Endodermal cell (in vitro differentiated cells): ENCODE results near the gene SMIM43. TPM values are rescaled to one million over a fixed set of nuclear protein-coding genes. Genes with fewer than 3 reads are reported as not detected.

ENCODE experiments used
- DNase-seq: peaks from one replicate; pipeline ENCODE4 v3.0.0-alpha.2; 2017
- H3K27ac ChIP-seq: 2 replicates; pipeline ENCODE4 v1.5.1; 2013; ENCODE audit warnings: mild to moderate bottlenecking, low read depth, low read length, moderate library complexity
- H3K27me3 ChIP-seq: 2 replicates; pipeline ENCODE4 v1.6.1; 2013; ENCODE audit warnings: mild to moderate bottlenecking, low read length, moderate library complexity; ENCODE audit not compliant: insufficient read depth, control insufficient read depth, poor library complexity, severe bottlenecking
- H3K36me3 ChIP-seq: 2 replicates; pipeline ENCODE4 v1.7.0; 2013; ENCODE audit warnings: mild to moderate bottlenecking, low read length, moderate library complexity; ENCODE audit not compliant: control insufficient read depth, insufficient read depth
- H3K4me1 ChIP-seq: one replicate; pipeline ENCODE4 v1.7.0; 2013; ENCODE audit warnings: low read length; ENCODE audit not compliant: control insufficient read depth, insufficient read depth
- H3K4me3 ChIP-seq: 2 replicates; pipeline ENCODE4 v1.5.1; 2013; ENCODE audit warnings: mild to moderate bottlenecking, low read length, moderate library complexity
- H3K9ac ChIP-seq: 2 replicates; pipeline ENCODE4 v1.6.1; 2013; ENCODE audit warnings: mild to moderate bottlenecking, low read length, moderate library complexity; ENCODE audit not compliant: poor library complexity, severe bottlenecking; ENCODE audit errors: extremely low read depth
- H3K9me3 ChIP-seq: 2 replicates; pipeline ENCODE4 v1.6.1; 2013; ENCODE audit warnings: mild to moderate bottlenecking, low read length, moderate library complexity; ENCODE audit not compliant: control insufficient read depth
- H3K27ac Mint-ChIP-seq: 2 replicates; pipeline ENCODE4 v1.8.0; 2020; ENCODE audit warnings: mixed read lengths
- H3K27me3 Mint-ChIP-seq: 2 replicates; pipeline ENCODE4 v1.8.0; 2021; ENCODE audit warnings: mild to moderate bottlenecking, mixed read lengths; ENCODE audit not compliant: insufficient read depth
- H3K36me3 Mint-ChIP-seq: 2 replicates; pipeline ENCODE4 v1.8.0; 2020; ENCODE audit warnings: low read depth, mixed read lengths
- H3K4me1 Mint-ChIP-seq: 2 replicates; pipeline ENCODE4 v1.8.0; 2020; ENCODE audit warnings: mixed read lengths
- H3K4me3 Mint-ChIP-seq: 2 replicates; pipeline ENCODE4 v1.8.0; 2020; ENCODE audit warnings: mild to moderate bottlenecking, moderate library complexity, mixed read lengths
- H3K9me3 Mint-ChIP-seq: 2 replicates; pipeline ENCODE4 v1.8.0; 2020; ENCODE audit warnings: mild to moderate bottlenecking, mixed read lengths
- WGBS, 2 experiments: methylation state at CpG; one replicate each; pipeline versions ENCODE4 v1.1.5 to v1.1.7; 2013; ENCODE audit warnings: missing lambda C conversion rate in 2 of 2, mixed read lengths in 1 of 2; ENCODE audit not compliant: insufficient coverage in 1 of 2, insufficient read length in 1 of 2; 5-methylcytosine and 5-hydroxymethylcytosine counted together
- total RNA-seq, 2 donors: library from RNA; stranded (reverse); fragmentation: NEBNext Ultra II Directional in 1 of 2; extraction: Animal tissue kit (Norgen Biotek cat#: 25700) in 1 of 2; gene quantifications; 2 replicates in 1 of 2; 3 replicates in 1 of 2; pipeline ENCODE4 v1.2.1, GENCODE V29; 2021
- TF ChIP-seq, protein P1 (sequence below): fragments of 200-600 bp; sonication (generic); conservative IDR thresholded peaks from 2 replicates; pipeline ENCODE4 v1.5.0; 2021; ENCODE audit warnings: antibody characterized with exemption, mild to moderate bottlenecking

Gene SMIM43
- total RNA-seq, 2 donors from 2014 or later = not detected

- Mint-ChIP-seq H3K9me3 (no peaks in the 10 kb centered on the region), H3K4me3 (no peak overlapping the region), H3K27ac (no peak overlapping the region), H3K27me3 (peaks cover 9% of the 10 kb centered on the region), H3K4me1 (no peaks in the 10 kb centered on the region), H3K36me3 (no peaks in the 10 kb centered on the region)
- Histone ChIP-seq H3K27ac (no peak overlapping the region), H3K9ac (no peak overlapping the region), H3K36me3 (no peaks in the 10 kb centered on the region), H3K4me1 (no peaks in the 10 kb centered on the region), H3K9me3 (no peaks in the 10 kb centered on the region), H3K4me3 (no peak overlapping the region), H3K27me3 (no peaks in the 10 kb centered on the region)
- TF ChIP-seq, protein P1, sequence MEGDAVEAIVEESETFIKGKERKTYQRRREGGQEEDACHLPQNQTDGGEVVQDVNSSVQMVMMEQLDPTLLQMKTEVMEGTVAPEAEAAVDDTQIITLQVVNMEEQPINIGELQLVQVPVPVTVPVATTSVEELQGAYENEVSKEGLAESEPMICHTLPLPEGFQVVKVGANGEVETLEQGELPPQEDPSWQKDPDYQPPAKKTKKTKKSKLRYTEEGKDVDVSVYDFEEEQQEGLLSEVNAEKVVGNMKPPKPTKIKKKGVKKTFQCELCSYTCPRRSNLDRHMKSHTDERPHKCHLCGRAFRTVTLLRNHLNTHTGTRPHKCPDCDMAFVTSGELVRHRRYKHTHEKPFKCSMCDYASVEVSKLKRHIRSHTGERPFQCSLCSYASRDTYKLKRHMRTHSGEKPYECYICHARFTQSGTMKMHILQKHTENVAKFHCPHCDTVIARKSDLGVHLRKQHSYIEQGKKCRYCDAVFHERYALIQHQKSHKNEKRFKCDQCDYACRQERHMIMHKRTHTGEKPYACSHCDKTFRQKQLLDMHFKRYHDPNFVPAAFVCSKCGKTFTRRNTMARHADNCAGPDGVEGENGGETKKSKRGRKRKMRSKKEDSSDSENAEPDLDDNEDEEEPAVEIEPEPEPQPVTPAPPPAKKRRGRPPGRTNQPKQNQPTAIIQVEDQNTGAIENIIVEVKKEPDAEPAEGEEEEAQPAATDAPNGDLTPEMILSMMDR = no peak
- 76 to 80% methylated on average over 1 of the region's 1 CpG for WGBS, 2 experiments
- no peak for DNase-seq
Observed at GRCh38 chr4:121783210-121783609, 18.2 kb upstream of the SMIM43 start.

- Mint-ChIP-seq H3K27ac (no peak overlapping the region), H3K4me1 (no peaks in the 10 kb centered on the region), H3K9me3 (no peaks in the 10 kb centered on the region), H3K36me3 (no peaks in the 10 kb centered on the region), H3K4me3 (no peak overlapping the region), H3K27me3 (peaks cover 4% of the 10 kb centered on the region)
- TF ChIP-seq, protein P1 = no peak
- H3K9me3 ChIP-seq = no peaks in the 10 kb centered on the region
- DNase-seq = no peak
- no peaks in the 10 kb centered on the region for H3K36me3 ChIP-seq
- H3K4me3 ChIP-seq = no peak overlapping the region
- no peak overlapping the region for H3K9ac ChIP-seq
- H3K27ac ChIP-seq = no peak overlapping the region
- no peaks in the 10 kb centered on the region for H3K4me1 ChIP-seq
- WGBS, 2 experiments = 96 to 97% methylated on average over 5 to 8 of the region's 8 CpGs
- no peaks in the 10 kb centered on the region for H3K27me3 ChIP-seq
Observed at GRCh38 chr4:121778991-121779628, 14.1 kb upstream of the SMIM43 start.

DNA sequence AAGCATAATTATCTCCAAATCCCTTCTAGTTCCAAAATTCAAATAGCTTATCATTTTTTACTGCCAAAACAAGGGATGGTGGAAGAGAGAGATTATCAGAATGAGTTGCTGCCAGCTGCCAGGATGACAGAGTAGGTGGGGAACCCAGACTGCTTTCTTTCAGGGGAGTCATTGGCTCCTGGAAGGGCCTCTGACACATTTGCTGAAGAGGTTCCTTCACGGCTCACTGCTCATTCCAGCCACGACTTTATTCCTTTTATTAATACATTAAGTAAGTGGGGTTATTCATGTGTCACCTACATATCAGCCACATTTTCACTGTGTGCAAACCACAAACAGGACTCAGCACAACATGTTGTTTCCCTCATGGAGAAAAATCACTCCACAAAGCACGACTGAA lies 12.7 kb upstream of the SMIM43 start:
- H3K27me3 ChIP-seq = no peaks in the 10 kb centered on the region
- Mint-ChIP-seq H3K4me1 (no peaks in the 10 kb centered on the region), H3K27me3 (peaks cover 6% of the 10 kb centered on the region), H3K27ac (no peak overlapping the region), H3K36me3 (no peaks in the 10 kb centered on the region), H3K9me3 (no peaks in the 10 kb centered on the region), H3K4me3 (no peak overlapping the region)
- 80 to 100% methylated on average over 1 to 3 of the region's 3 CpGs for WGBS, 2 experiments
- H3K27ac ChIP-seq = no peak overlapping the region
- H3K4me3 ChIP-seq = no peak overlapping the region
- H3K36me3 ChIP-seq = no peaks in the 10 kb centered on the region
- no peak overlapping the region for H3K9ac ChIP-seq
- no peaks in the 10 kb centered on the region for H3K4me1 ChIP-seq
- H3K9me3 ChIP-seq = no peaks in the 10 kb centered on the region
- DNase-seq = no peak
- TF ChIP-seq, protein P1 = no peak
